ENCODE results near the gene C2CD2. TPM values are rescaled to one million over a fixed set of nuclear protein-coding genes. Genes with fewer than 3 reads are reported as not detected.

Gene C2CD2
- total RNA-seq, 1 donor from 2014 or later, result 31.1 TPM

GRCh38 chr21:41877901-41878830 lies 75.7 kb downstream of the C2CD2 start:
- DNase-seq (ENCODE audit: low spot score in 2 of 2, unreplicated experiment in 2 of 2), result peak in 1 of 2 experiments; percentile 50
- Mint-ChIP-seq H3K4me1 (peaks cover 14% of the 10 kb centered on the region), H3K4me3 (peak overlapping the region; percentile 74), H3K9me3 (no peaks in the 10 kb centered on the region), H3K27me3 (ENCODE audit: low read depth) (no peaks in the 10 kb centered on the region), H3K36me3 (peaks cover 1% of the 10 kb centered on the region), H3K27ac (peak overlapping the region; percentile 69)
- TF ChIP-seq CTCF (IDR thresholded peaks at IDR 0.05; ENCODE audit: unreplicated experiment), result no peak

- DNase-seq (ENCODE audit: low spot score in 2 of 2, unreplicated experiment in 2 of 2), result no peak
- no peak for TF ChIP-seq CTCF (IDR thresholded peaks at IDR 0.05; ENCODE audit: unreplicated experiment)
- Mint-ChIP-seq H3K9me3 (no peaks in the 10 kb centered on the region), H3K4me3 (peak overlapping the region; percentile 74), H3K27me3 (ENCODE audit: low read depth) (no peaks in the 10 kb centered on the region), H3K4me1 (peaks cover 14% of the 10 kb centered on the region), H3K27ac (peak overlapping the region; percentile 69), H3K36me3 (peaks cover 1% of the 10 kb centered on the region)
Measured at GRCh38 chr21:41876928-41877652, 76.7 kb downstream of the C2CD2 start.

- Mint-ChIP-seq H3K9me3 (no peaks in the 10 kb centered on the region), H3K4me1 (peaks cover 14% of the 10 kb centered on the region), H3K27me3 (ENCODE audit: low read depth) (no peaks in the 10 kb centered on the region), H3K4me3 (no peak overlapping the region), H3K27ac (no peak overlapping the region), H3K36me3 (peaks cover 1% of the 10 kb centered on the region)
- no peak for TF ChIP-seq CTCF (IDR thresholded peaks at IDR 0.05; ENCODE audit: unreplicated experiment)
- no peak for DNase-seq (ENCODE audit: low spot score in 2 of 2, unreplicated experiment in 2 of 2)
Measured at GRCh38 chr21:41876396-41876795, 77.4 kb downstream of the C2CD2 start.

DNA sequence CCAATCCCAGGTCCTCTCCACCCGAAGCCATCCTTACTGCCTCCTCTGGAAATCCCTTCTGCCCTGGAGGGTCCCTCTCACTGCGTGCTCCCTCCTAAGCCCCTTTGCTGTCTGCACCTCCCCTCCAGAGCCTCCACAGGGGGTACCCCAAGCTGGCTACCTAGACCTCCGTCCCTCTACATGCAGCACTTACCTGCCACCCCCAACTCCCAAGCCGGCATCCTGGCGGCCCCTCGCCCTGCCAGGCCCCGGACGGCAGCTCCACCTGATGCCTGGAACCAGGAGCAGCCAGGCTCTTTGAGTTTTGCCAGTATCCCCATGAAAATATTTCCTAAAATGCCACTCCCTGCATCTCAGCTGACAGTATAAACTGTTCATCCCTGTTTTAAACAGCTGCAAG lies 78.7 kb downstream of the C2CD2 start:
- H3K4me1 Mint-ChIP-seq, result peaks cover 11% of the 10 kb centered on the region
- H3K27me3 Mint-ChIP-seq (ENCODE audit: low read depth), result no peaks in the 10 kb centered on the region
- no peak for TF ChIP-seq CTCF (IDR thresholded peaks at IDR 0.05; ENCODE audit: unreplicated experiment)
- H3K9me3 Mint-ChIP-seq, result no peaks in the 10 kb centered on the region
- H3K27ac Mint-ChIP-seq, result no peak overlapping the region
- peaks cover 1% of the 10 kb centered on the region for H3K36me3 Mint-ChIP-seq
- H3K4me3 Mint-ChIP-seq, result no peak overlapping the region
- DNase-seq (ENCODE audit: low spot score in 2 of 2, unreplicated experiment in 2 of 2), result no peak

GRCh38 chr21:41874611-41875010 lies 79.2 kb downstream of the C2CD2 start:
- Mint-ChIP-seq H3K9me3 (no peaks in the 10 kb centered on the region), H3K4me3 (no peak overlapping the region), H3K36me3 (peaks cover 1% of the 10 kb centered on the region), H3K27ac (no peak overlapping the region), H3K4me1 (peaks cover 8% of the 10 kb centered on the region), H3K27me3 (ENCODE audit: low read depth) (no peaks in the 10 kb centered on the region)
- no peak for DNase-seq (ENCODE audit: low spot score in 2 of 2, unreplicated experiment in 2 of 2)
- TF ChIP-seq CTCF (IDR thresholded peaks at IDR 0.05; ENCODE audit: unreplicated experiment), result no peak

Data from mesothelial cell of epicardium (in vitro differentiated cells).